Chondrocyte (in vitro differentiated cells): Measurements from ENCODE around the gene DNAH12. TPM values are rescaled to one million over a fixed set of nuclear protein-coding genes. Genes with fewer than 3 reads are reported as not detected.

ENCODE experiments used
- DNase-seq: peaks from one replicate; pipeline ENCODE4 v3.0.0; 2021; ENCODE audit warnings: mixed read lengths, low spot score
- H3K27ac Mint-ChIP-seq: one replicate; pipeline ENCODE4 v1.8.0; 2021; ENCODE audit warnings: mild to moderate bottlenecking, moderate library complexity, mixed read lengths; ENCODE audit not compliant: unreplicated experiment
- H3K27me3 Mint-ChIP-seq: 2 replicates; pipeline ENCODE4 v1.8.0; 2021; ENCODE audit warnings: low read depth, mixed read lengths
- H3K36me3 Mint-ChIP-seq: 2 replicates; pipeline ENCODE4 v1.8.0; 2021; ENCODE audit warnings: low read depth, mixed read lengths
- H3K4me1 Mint-ChIP-seq: 2 replicates; pipeline ENCODE4 v1.8.0; 2021; ENCODE audit warnings: low read depth, mild to moderate bottlenecking, mixed read lengths
- H3K4me3 Mint-ChIP-seq: one replicate; pipeline ENCODE4 v1.8.0; 2021; ENCODE audit warnings: mild to moderate bottlenecking, moderate library complexity, mixed read lengths; ENCODE audit not compliant: unreplicated experiment
- H3K9me3 Mint-ChIP-seq: 2 replicates; pipeline ENCODE4 v1.8.0; 2021; ENCODE audit warnings: low read depth, mixed read lengths
- CTCF ChIP-seq: fragments of 200-600 bp; sonication (generic); IDR thresholded peaks from 2 replicates; pipeline ENCODE4 v1.5.0; 2021; ENCODE audit warnings: antibody characterized with exemption, mild to moderate bottlenecking, moderate library complexity
- total RNA-seq: library from RNA; stranded (reverse); gene quantifications from 3 replicates; pipeline ENCODE4 v1.2.1, GENCODE V29; 2021

Gene DNAH12
- total RNA-seq, 1 donor from 2014 or later: 0.02 TPM

DNA sequence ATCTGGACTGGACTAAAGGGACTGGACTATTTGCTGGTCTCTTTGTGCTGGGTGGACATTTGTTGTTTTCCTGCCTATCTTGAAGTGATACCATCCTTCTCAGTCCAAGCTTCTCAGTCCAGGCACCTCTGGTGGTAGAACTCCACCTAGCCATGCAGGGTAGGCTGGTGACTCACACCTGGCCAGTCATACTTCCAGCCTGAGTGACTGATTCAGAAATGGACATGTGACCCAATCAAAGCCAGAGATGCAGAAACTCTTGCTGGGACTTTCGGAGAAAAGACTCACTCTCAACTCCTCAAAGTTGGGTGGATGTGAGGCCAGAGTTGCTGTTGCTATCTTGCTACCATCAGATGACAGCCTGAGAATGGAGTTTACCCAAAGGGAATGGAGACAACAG lies 246.1 kb downstream of the DNAH12 start:
- Mint-ChIP-seq H3K9me3 (no peaks in the 10 kb centered on the region), H3K4me1 (no peaks in the 10 kb centered on the region), H3K27me3 (no peaks in the 10 kb centered on the region), H3K27ac (no peak overlapping the region), H3K4me3 (no peak overlapping the region), H3K36me3 (no peaks in the 10 kb centered on the region)
- TF ChIP-seq CTCF: no peak
- DNase-seq: no peak

DNA sequence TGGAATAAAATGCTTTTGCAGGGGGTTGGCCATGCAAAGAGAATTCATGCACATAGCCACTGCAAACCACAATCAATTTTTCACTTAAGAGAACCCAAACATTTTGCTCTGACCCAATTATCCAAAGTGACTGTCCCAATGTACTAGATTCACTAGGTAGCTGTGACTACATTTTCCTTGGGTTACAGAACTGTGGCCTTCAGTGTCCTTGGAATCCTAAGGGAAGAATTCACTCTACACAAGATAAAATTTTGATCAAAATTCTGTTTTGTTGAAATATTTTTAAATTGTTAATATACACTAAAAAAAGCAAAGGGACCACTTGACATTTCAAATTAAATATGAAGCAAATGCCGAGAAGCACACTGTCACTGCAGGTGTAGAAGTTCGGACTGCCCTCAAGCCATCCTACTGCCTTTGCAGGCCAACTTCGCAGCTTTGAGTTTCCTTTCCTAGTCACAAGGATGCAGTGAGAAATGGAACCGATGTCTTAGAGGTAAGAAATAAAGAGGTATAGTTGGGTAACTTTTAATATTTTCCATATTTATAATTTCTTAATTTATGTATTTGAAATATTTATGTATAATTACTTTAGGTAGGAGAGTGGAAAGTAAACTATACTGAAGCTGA lies 251.1 kb downstream of the DNAH12 start:
- Mint-ChIP-seq H3K4me1 (peaks cover 6% of the 10 kb centered on the region), H3K36me3 (no peaks in the 10 kb centered on the region), H3K4me3 (no peak overlapping the region), H3K27me3 (peaks cover 4% of the 10 kb centered on the region), H3K9me3 (no peaks in the 10 kb centered on the region), H3K27ac (no peak overlapping the region)
- TF ChIP-seq CTCF: no peak
- DNase-seq: no peak

GRCh38 chr3:57292159-57292896 lies 251.8 kb downstream of the DNAH12 start, which contains the start of gene ASB14:
Gene ASB14, minus strand, starts transcription at chr3:57292685. Its CDS starts 652 bp downstream, at chr3:57292033.
- Mint-ChIP-seq H3K27ac (no peak within 1 kb of the TSS), H3K4me3 (no peak within 1 kb of the TSS), H3K36me3 (no peaks in the 10 kb centered on the region), H3K27me3 (peaks cover 4% of the 10 kb centered on the region), H3K4me1 (peaks cover 6% of the 10 kb centered on the region), H3K9me3 (no peaks in the 10 kb centered on the region)
- no peak for TF ChIP-seq CTCF
- DNase-seq: no peak

- Mint-ChIP-seq H3K27ac (no peak overlapping the region), H3K4me3 (no peak overlapping the region), H3K36me3 (no peaks in the 10 kb centered on the region), H3K4me1 (peaks cover 6% of the 10 kb centered on the region), H3K9me3 (peaks cover 6% of the 10 kb centered on the region), H3K27me3 (peaks cover 4% of the 10 kb centered on the region)
- no peak for TF ChIP-seq CTCF
- no peak for DNase-seq
These were observed 255.7 kb downstream of the DNAH12 start for GRCh38 chr3:57288403-57288802.

DNA sequence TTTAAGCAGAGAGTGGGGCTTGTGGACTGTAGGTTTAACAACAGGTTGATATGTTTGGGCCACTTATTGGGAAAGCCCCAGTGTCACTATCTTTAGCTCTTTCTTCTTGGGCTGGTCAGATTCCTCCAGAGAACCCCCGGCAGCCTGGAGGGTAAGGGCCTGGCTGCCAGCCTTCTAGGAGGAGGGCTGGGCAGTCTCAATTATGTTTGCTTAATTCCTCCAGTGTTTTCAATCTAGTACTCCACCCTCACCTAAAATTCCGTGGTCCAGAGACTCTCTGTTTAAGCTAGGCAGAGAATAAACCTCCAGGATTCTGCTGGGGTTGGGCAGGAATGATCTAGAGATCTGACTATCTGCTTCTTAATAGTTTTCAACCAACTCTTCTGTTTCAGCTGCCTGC lies 256.9 kb downstream of the DNAH12 start:
- Mint-ChIP-seq H3K4me1 (no peaks in the 10 kb centered on the region), H3K9me3 (peaks cover 6% of the 10 kb centered on the region), H3K27ac (no peak overlapping the region), H3K36me3 (no peaks in the 10 kb centered on the region), H3K27me3 (peaks cover 4% of the 10 kb centered on the region), H3K4me3 (no peak overlapping the region)
- no peak for TF ChIP-seq CTCF
- DNase-seq: no peak
